Body of pancreas (tissue), 4 donors: ENCODE measurements around the gene PDZD8.

Source experiments
- CTCF ChIP-seq, 7 experiments: fragments of 450-650 bp in 4 of 7; fragments of 200-600 bp in 3 of 7; sonication (generic) in 3 of 7; IDR thresholded peaks; one replicate each; pipeline ENCODE4 v1.5.1; 2016 to 2019; ENCODE audit warnings: antibody characterized with exemption in 7 of 7
- POLR2A ChIP-seq, 3 donors: fragments of 450-650 bp; IDR thresholded peaks; one replicate each; pipeline ENCODE4 v1.6.1; 2016; ENCODE audit warnings: antibody characterized with exemption in 3 of 3, mild to moderate bottlenecking in 2 of 3

GRCh38 chr10:117268258-117268657, 107.0 kb downstream of the PDZD8 start:
- TF ChIP-seq CTCF (IDR thresholded peaks at IDR 0.05) (no peak), POLR2A (IDR thresholded peaks at IDR 0.05) (no peak)
